GM19397 (cell line): ENCODE measurements around the gene BRICD5.

Experiments used
- ATAC-seq: cut with Tn5 transposase; IDR thresholded peaks from one replicate; pipeline ENCODE4 v1.9.1; 2021; ENCODE audit warnings: mild to moderate bottlenecking, moderate library complexity; ENCODE audit not compliant: unreplicated experiment

The BRICD5 gene

DNA sequence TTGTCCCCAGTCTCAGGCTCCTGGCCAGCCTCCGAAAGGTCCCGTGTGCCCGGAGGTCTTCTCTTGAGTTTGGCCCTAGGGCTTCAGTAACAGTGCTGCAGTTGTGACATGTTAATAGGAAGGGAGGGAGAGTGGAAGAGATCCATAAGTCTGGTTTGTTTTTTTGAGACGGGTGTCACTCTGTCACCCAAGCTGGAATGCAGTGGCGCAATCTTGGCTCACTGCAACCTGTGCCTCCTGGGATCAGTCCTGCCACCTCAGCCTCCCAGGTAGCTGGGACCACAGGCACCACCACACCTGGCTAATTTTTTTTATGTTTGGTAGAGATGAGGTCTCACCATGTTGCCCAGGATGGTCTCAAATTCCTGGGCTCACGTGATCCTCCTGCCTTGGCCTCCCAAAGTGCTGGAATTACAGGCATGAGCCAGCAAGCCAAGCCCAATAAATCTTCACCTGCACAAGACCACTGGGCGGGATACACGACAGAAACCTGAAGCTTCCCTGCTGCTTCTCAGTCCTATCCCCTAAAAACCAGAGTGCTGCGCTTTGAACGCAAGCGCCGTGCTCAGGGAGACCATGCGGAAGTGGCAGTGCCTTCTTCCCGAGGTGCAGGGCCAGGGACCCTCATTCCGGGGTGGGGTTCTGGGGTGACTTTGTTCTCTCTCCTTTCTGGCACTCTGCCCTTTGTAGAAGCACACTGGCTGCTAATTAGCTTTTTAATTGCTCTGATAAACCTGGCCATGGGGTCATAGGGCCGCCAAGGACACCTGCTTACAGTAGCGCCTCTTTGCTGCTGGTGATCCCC is 44.2 kb downstream of the BRICD5 start:
- no peak for ATAC-seq

GRCh38 chr16:2165861-2166260 is 44.8 kb downstream of the BRICD5 start:
- no peak for ATAC-seq

DNA sequence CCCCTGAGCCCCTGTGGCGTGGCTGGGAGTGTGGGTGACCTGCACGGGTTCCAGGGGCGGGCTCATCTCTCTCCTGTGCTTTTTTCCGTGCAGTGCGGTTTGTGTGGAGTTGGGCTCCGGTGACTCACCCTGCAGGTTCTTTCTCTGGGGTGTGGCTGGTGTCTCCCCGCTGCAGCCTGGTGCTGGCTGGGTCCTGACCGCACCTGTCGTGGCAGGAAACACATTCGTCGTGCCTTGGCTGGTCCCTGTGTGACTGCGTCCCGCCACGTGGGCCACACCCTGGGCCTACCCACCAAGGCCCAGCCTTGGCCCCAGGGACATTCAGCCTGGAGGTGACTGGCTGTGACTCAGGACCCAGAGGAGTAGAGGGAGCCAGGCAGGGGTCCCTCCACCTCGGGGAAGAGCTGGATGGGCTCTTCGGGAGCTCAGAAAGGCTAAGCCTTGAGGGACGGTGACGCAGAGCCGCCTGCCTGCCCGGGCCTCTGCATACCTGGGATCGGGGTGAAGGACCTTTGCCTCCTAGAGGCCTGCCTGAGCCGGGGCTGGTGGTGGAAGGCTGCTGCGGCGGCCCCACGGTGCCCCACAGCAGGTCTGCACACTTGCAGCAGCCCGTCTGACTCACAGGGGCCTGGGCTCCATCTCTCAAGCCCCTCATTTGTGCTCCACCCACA is 47.3 kb downstream of the BRICD5 start:
- no peak for ATAC-seq

DNA sequence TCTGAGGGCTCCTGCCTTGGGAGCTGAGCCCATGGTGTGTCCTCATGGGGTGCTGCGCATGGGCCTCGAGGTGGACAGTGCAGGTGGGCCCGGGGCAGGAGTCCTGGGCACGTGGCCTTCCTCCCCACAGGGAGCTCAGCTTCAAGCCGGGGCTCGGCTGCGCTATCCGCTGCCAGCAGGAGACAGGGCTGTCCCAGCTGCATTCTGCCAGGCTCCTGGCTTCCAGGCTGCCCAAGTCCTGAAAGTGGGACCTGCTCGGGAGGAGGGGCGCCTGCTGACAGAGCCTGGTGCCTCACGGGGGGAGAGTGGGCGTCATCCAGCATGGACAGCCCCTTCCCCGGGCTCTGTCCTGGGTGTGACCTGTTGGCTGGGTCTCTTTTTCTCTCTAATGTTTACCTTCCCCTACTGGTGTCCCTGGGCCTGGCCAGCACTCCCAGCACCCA is 48.0 kb downstream of the BRICD5 start:
- ATAC-seq, result no peak

GRCh38 chr16:2161911-2162310 is 48.8 kb downstream of the BRICD5 start:
- ATAC-seq, result no peak

- no peak for ATAC-seq
These were observed 49.6 kb downstream of the BRICD5 start for GRCh38 chr16:2160915-2161551.
